Coronary artery (tissue), 2 donors: ENCODE data around the gene TWSG1.

ENCODE experiments used
- DNase-seq: peaks from one replicate; pipeline ENCODE4 v3.0.0-alpha.2; 2017; ENCODE audit warnings: low spot score
- H3K27ac ChIP-seq, 2 donors: fragments of 200-600 bp; sonication (generic); one replicate each; pipeline ENCODE4 v1.5.1; 2016 to 2019
- H3K4me3 ChIP-seq: fragments of 200-600 bp; sonication (generic); 2 replicates; pipeline ENCODE4 v1.5.1; 2016; ENCODE audit warnings: mild to moderate bottlenecking, moderate library complexity
- TF ChIP-seq, protein P1 (sequence below): fragments of 200-600 bp; sonication (generic); IDR thresholded peaks from one replicate; pipeline ENCODE4 v1.5.1; 2019; ENCODE audit warnings: antibody characterized with exemption

TWSG1 gene

GRCh38 chr18:9380621-9381395 lies 46.2 kb downstream of the TWSG1 start:
- TF ChIP-seq, protein P1, sequence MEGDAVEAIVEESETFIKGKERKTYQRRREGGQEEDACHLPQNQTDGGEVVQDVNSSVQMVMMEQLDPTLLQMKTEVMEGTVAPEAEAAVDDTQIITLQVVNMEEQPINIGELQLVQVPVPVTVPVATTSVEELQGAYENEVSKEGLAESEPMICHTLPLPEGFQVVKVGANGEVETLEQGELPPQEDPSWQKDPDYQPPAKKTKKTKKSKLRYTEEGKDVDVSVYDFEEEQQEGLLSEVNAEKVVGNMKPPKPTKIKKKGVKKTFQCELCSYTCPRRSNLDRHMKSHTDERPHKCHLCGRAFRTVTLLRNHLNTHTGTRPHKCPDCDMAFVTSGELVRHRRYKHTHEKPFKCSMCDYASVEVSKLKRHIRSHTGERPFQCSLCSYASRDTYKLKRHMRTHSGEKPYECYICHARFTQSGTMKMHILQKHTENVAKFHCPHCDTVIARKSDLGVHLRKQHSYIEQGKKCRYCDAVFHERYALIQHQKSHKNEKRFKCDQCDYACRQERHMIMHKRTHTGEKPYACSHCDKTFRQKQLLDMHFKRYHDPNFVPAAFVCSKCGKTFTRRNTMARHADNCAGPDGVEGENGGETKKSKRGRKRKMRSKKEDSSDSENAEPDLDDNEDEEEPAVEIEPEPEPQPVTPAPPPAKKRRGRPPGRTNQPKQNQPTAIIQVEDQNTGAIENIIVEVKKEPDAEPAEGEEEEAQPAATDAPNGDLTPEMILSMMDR, result no peak
- DNase-seq, result no peak
- Histone ChIP-seq H3K4me3 (no peak overlapping the region), H3K27ac (no peak overlapping the region)

- no peak overlapping the region for H3K27ac ChIP-seq
- TF ChIP-seq, protein P1, result no peak
Measured at GRCh38 chr18:9386879-9387278, 52.3 kb downstream of the TWSG1 start.

GRCh38 chr18:9387891-9388290 lies 53.3 kb downstream of the TWSG1 start:
- TF ChIP-seq, protein P1, result no peak
- no peak overlapping the region for H3K4me3 ChIP-seq

More at GRCh38 chr18:9386879-9387278, 52.3 kb downstream of the TWSG1 start:
- H3K4me3 ChIP-seq, result no peak overlapping the region
- no peak for DNase-seq

GRCh38 chr18:9389706-9390105 lies 55.1 kb downstream of the TWSG1 start:
- TF ChIP-seq, protein P1, result no peak
- DNase-seq, result no peak
- no peak overlapping the region for H3K27ac ChIP-seq

More at GRCh38 chr18:9387891-9388290, 53.3 kb downstream of the TWSG1 start:
- H3K27ac ChIP-seq, result no peak overlapping the region
- no peak for DNase-seq

DNA sequence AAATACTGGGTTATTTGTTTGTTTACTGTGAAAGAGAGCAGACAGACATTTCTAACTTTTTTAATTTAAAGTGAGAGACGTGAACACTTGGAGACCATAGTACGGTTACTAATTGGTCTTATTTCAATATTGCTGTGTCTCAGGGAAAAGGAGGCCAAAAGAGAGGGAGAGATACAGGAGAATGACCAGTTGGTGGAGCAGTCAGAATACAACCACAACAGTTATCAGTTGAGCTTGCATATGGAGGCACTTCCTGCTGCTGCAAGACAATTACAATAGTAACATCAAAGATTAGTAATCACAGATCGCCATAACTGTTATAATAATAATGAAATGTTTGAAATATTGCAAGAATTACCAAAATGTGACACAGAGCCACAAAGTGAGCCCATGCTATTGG lies 58.2 kb downstream of the TWSG1 start:
- H3K4me3 ChIP-seq, result no peak overlapping the region
- no peak overlapping the region for H3K27ac ChIP-seq
- DNase-seq, result no peak
- TF ChIP-seq, protein P1, result no peak

More at GRCh38 chr18:9389706-9390105, 55.1 kb downstream of the TWSG1 start:
- H3K4me3 ChIP-seq, result no peak overlapping the region

- DNase-seq, result no peak
- TF ChIP-seq, protein P1, result no peak
- H3K4me3 ChIP-seq, result no peak overlapping the region
- H3K27ac ChIP-seq, result no peak overlapping the region
Measured at GRCh38 chr18:9394046-9394445, 59.5 kb downstream of the TWSG1 start.

DNA sequence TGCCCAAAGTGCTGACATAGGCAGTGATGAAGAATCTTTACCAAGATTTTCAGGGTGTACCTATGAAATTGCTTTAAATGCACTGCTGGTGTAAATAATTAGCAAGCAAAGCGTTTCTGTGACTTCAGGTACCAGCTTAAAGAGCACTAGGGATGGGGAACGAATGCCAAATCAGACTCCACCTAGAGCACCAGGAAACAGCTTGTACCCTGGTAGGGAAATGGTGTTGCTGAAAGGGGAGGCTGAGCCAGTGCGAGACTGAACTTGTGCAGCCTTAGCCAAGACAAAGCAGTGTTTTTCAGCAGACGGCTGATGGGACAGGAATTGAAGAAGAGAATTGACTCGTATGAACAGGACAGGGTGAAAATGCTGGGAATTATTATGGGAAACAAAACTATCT lies 65.6 kb downstream of the TWSG1 start:
- TF ChIP-seq, protein P1, result no peak
- no peak overlapping the region for H3K4me3 ChIP-seq
- H3K27ac ChIP-seq, result no peak overlapping the region
- DNase-seq, result no peak
